GM12878 (cell line): Measurements from ENCODE around the gene IL10RA. TPM values are rescaled to one million over a fixed set of nuclear protein-coding genes. Genes with fewer than 3 reads are reported as not detected.

Source experiments
- ATF2 ChIP-seq: IDR thresholded peaks from 2 replicates; pipeline ENCODE4 v1.6.1; 2012; ENCODE audit warnings: low read length, inconsistent platforms
- BACH1 ChIP-seq: fragments of 450-650 bp; IDR thresholded peaks from 2 replicates; pipeline ENCODE4 v1.6.1; 2017; ENCODE audit warnings: mild to moderate bottlenecking, borderline replicate concordance
- CBX3 ChIP-seq: fragments of 200-600 bp; sonication (generic); IDR thresholded peaks from 2 replicates; pipeline ENCODE4 v1.6.1; 2016; ENCODE audit warnings: low read depth, borderline replicate concordance
- EGR1 ChIP-seq, 2 experiments: IDR thresholded peaks; 1 replicate in 1 of 2; 2 replicates in 1 of 2; pipeline ENCODE4 v1.6.1; 2011 to 2012; ENCODE audit warnings: low read depth in 2 of 2, low read length in 2 of 2, borderline replicate concordance in 1 of 2, mild to moderate bottlenecking in 1 of 2, moderate library complexity in 1 of 2
- EP300 ChIP-seq, 2 experiments: fragments of 150-350 bp in 1 of 2; IDR thresholded peaks; 2 replicates each; pipeline ENCODE4 v1.6.1; 2011 to 2012; ENCODE audit warnings: low read depth in 2 of 2, low read length in 2 of 2, borderline replicate concordance in 1 of 2, improper control_type of control experiment in 1 of 2, inconsistent platforms in 1 of 2; ENCODE audit not compliant: control insufficient read depth in 1 of 2
- HDGF ChIP-seq: fragments of 450-650 bp; IDR thresholded peaks from 2 replicates; pipeline ENCODE4 v1.6.1; 2016; ENCODE audit warnings: antibody characterized with exemption
- MLLT1 ChIP-seq: fragments of 450-650 bp; IDR thresholded peaks from 2 replicates; pipeline ENCODE4 v1.6.1; 2016; ENCODE audit warnings: mild to moderate bottlenecking
- MYB ChIP-seq: fragments of 150-350 bp; IDR thresholded peaks from 2 replicates; pipeline ENCODE4 v1.6.1; 2014; ENCODE audit warnings: mild to moderate bottlenecking, low read depth, low read length, borderline replicate concordance
- MYC ChIP-seq: IDR thresholded peaks from 2 replicates; pipeline ENCODE4 v1.6.1; 2011; ENCODE audit warnings: mild to moderate bottlenecking, low read length, moderate library complexity, inconsistent platforms; ENCODE audit not compliant: insufficient read depth, insufficient replicate concordance, insufficient read length, severe bottlenecking
- NFXL1 ChIP-seq: fragments of 450-650 bp; IDR thresholded peaks from 2 replicates; pipeline ENCODE4 v1.6.1; 2017; ENCODE audit warnings: antibody characterized with exemption, mild to moderate bottlenecking, borderline replicate concordance
- NR2C2 ChIP-seq: IDR thresholded peaks from 2 replicates; pipeline ENCODE4 v1.6.1; 2011; ENCODE audit warnings: borderline replicate concordance, low read depth; ENCODE audit not compliant: control insufficient read depth, insufficient read length
- PAX5 ChIP-seq: IDR thresholded peaks from 2 replicates; pipeline ENCODE4 v1.6.1; 2011; ENCODE audit warnings: low read depth, low read length, borderline replicate concordance
- PBX3 ChIP-seq: IDR thresholded peaks from 2 replicates; pipeline ENCODE4 v1.6.1; 2011; ENCODE audit warnings: mild to moderate bottlenecking, low read depth, low read length, moderate library complexity; ENCODE audit not compliant: insufficient replicate concordance
- POLR2AphosphoS2 ChIP-seq: IDR thresholded peaks from 2 replicates; pipeline ENCODE4 v1.6.1; 2011; ENCODE audit warnings: low read depth, mild to moderate bottlenecking, low read length, improper control_type of control experiment, moderate library complexity
- RB1 ChIP-seq: fragments of 450-650 bp; formaldehyde crosslinking; IDR thresholded peaks from 2 replicates; pipeline ENCODE4 v1.6.1; 2017; ENCODE audit warnings: mild to moderate bottlenecking, borderline replicate concordance
- RCOR1 ChIP-seq: conservative IDR thresholded peaks from 2 replicates; pipeline ENCODE4 v1.6.1; 2012; ENCODE audit warnings: low read depth, low read length, improper control_type of control experiment
- RUNX3 ChIP-seq: IDR thresholded peaks from 2 replicates; pipeline ENCODE4 v1.6.1; 2012; ENCODE audit warnings: low read length, inconsistent platforms
- SMC3 ChIP-seq: IDR thresholded peaks from 2 replicates; pipeline ENCODE4 v1.6.1; 2011; ENCODE audit warnings: low read length, improper control_type of control experiment, borderline replicate concordance
- TCF12 ChIP-seq: IDR thresholded peaks from 2 replicates; pipeline ENCODE4 v1.6.1; 2011; ENCODE audit warnings: low read depth, mild to moderate bottlenecking, low read length
- ZNF687 ChIP-seq: fragments of 450-650 bp; IDR thresholded peaks from 2 replicates; pipeline ENCODE4 v1.6.1; 2017; ENCODE audit warnings: mild to moderate bottlenecking, moderate library complexity
- polyA plus RNA-seq, 11 experiments: library from polyadenylated mRNA; depleted of rRNA in 4 of 11; unstranded in 6 of 11; stranded (reverse) in 5 of 11; fragments of >200 nt; fragmentation: Nextera tagmentation in 4 of 11; fragmentation: Illumina TruSeq in 1 of 11; extraction: Ambion mirVana in 4 of 11; extraction: Trizol in 1 of 11; gene quantifications; 1 replicate in 1 of 11; 2 replicates in 10 of 11; pipeline versions ENCODE4 v1.2.1 to v1.2.3, GENCODE V29; 2011 to 2016; ENCODE audit warnings: inconsistent platforms in 2 of 11, missing spikeins in 2 of 11, low read depth in 1 of 11
- total RNA-seq, 4 experiments: library from RNA; depleted of rRNA in 3 of 4; stranded (reverse); fragments of >200 nt in 3 of 4; fragmentation: Illumina TruSeq in 1 of 4; extraction: Trizol in 1 of 4; gene quantifications; 2 replicates each; pipeline versions ENCODE4 v1.2.1 to v1.2.3, GENCODE V29; 2013 to 2021
- TF ChIP-seq, protein P1 (sequence below): fragments of 450-650 bp; IDR thresholded peaks from 2 replicates; pipeline ENCODE4 v1.6.1; 2017; ENCODE audit warnings: borderline replicate concordance

IL10RA gene
- total and polyA plus RNA-seq, 10 of the 15 experiments (the other 5 are each of a cell fraction or from before 2014, with no cell fraction given), result 0.77 to 45.9 (median 9.6) TPM

DNA sequence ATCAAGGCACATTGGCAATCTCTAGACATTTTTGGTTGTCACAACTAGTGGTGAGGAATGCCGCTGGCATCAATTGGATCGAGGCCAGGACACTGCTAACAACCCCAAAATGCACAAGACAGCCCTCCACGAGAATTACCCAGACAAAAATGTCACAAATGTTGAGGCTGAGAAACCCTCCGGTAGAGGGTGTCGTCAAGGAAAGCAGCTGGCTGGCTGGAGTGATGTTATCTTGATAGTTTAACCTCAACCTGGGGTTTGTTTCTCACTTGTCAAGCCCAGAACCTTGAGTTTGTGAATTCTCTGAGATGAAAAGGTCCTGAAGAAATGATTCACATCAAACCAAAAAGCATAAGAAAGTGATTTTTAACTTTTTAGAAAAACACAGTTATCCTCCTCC, 35.9 kb upstream of the IL10RA start (continued):
- no peak for TF ChIP-seq EGR1 (IDR thresholded peaks at IDR 0.05; ENCODE audit: borderline replicate concordance in 1 of 2, low read depth in 2 of 2, low read length in 2 of 2)
- TF ChIP-seq ATF2, result no peak
- peak; percentile 71; the same call in 1 of the 2 replicates for TF ChIP-seq SMC3
- no peak for TF ChIP-seq CBX3
- 0 out of 2 replicates have a peak, but pooled peaks have one; percentile 51 for TF ChIP-seq TCF12
- no peak for TF ChIP-seq NFXL1
- TF ChIP-seq PAX5, result no peak
- TF ChIP-seq PBX3, result no peak
- TF ChIP-seq RCOR1, result no peak
- no peak for TF ChIP-seq NR2C2
- TF ChIP-seq RB1, result no peak
- TF ChIP-seq POLR2AphosphoS2, result no peak
- TF ChIP-seq EP300 (IDR thresholded peaks at IDR 0.05; ENCODE audit: borderline replicate concordance in 1 of 2, control insufficient read depth in 1 of 2, low read depth in 2 of 2, low read length in 2 of 2), result no peak
- TF ChIP-seq HDGF, result no peak
- no peak for TF ChIP-seq MYB
- TF ChIP-seq, protein P1, sequence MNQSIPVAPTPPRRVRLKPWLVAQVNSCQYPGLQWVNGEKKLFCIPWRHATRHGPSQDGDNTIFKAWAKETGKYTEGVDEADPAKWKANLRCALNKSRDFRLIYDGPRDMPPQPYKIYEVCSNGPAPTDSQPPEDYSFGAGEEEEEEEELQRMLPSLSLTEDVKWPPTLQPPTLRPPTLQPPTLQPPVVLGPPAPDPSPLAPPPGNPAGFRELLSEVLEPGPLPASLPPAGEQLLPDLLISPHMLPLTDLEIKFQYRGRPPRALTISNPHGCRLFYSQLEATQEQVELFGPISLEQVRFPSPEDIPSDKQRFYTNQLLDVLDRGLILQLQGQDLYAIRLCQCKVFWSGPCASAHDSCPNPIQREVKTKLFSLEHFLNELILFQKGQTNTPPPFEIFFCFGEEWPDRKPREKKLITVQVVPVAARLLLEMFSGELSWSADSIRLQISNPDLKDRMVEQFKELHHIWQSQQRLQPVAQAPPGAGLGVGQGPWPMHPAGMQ, result no peak
- peak; percentile 46 for TF ChIP-seq RUNX3
- TF ChIP-seq MLLT1, result no peak
- no peak for TF ChIP-seq BACH1
- no peak for TF ChIP-seq MYC
- peak; percentile 64; the same call in 1 of the 2 replicates for TF ChIP-seq ZNF687
